Choroid plexus epithelial cell (primary cell): ENCODE measurements around the gene STK38.
"Not testable (repeated sequence)": the region's sequence is repeated elsewhere in the genome, so short reads cannot be mapped to it uniquely, and the experiment has no call there.

Experiments used
- DNase-seq: peaks from one replicate; pipeline ENCODE4 v3.0.0-alpha.2; 2010; ENCODE audit warnings: low read depth
- H3K4me3 ChIP-seq: 2 replicates; pipeline ENCODE4 v1.5.1; 2011; ENCODE audit warnings: low read depth, mild to moderate bottlenecking, control low read depth, low read length, moderate library complexity
- CTCF ChIP-seq: conservative IDR thresholded peaks from 2 replicates; pipeline ENCODE4 v1.5.1; 2011; ENCODE audit warnings: low read depth, mild to moderate bottlenecking, control low read depth, inconsistent platforms, low read length, moderate library complexity

The STK38 gene

GRCh38 chr6:36461646-36462045, 85.6 kb downstream of the STK38 start:
- no peak for DNase-seq
- H3K4me3 ChIP-seq = no peak overlapping the region
- no peak for TF ChIP-seq CTCF

GRCh38 chr6:36460916-36461315, 86.4 kb downstream of the STK38 start:
- DNase-seq = no peak
- TF ChIP-seq CTCF = no peak
- H3K4me3 ChIP-seq = no peak overlapping the region

- H3K4me3 ChIP-seq = no peak overlapping the region
- TF ChIP-seq CTCF = no peak
- DNase-seq = no peak
Measured at GRCh38 chr6:36459501-36459900, 87.8 kb downstream of the STK38 start.

- TF ChIP-seq CTCF = no peak
- DNase-seq = no peak
- no peak overlapping the region for H3K4me3 ChIP-seq
Measured at GRCh38 chr6:36455486-36456027, 91.7 kb downstream of the STK38 start.

GRCh38 chr6:36452897-36453296, 94.4 kb downstream of the STK38 start:
- DNase-seq, H3K4me3 ChIP-seq: not testable (repeated sequence)

GRCh38 chr6:36449173-36449572, 98.1 kb downstream of the STK38 start:
- H3K4me3 ChIP-seq, DNase-seq: not testable (repeated sequence)

- no peak for TF ChIP-seq CTCF
- DNase-seq = no peak
- H3K4me3 ChIP-seq = no peak overlapping the region
Measured at GRCh38 chr6:36445621-36446020, 101.7 kb downstream of the STK38 start.

GRCh38 chr6:36444470-36444869, 102.8 kb downstream of the STK38 start:
- peak; percentile 90 for DNase-seq
- no peak for TF ChIP-seq CTCF
- peak overlapping the region; percentile 94 for H3K4me3 ChIP-seq
